Neural progenitor cell (in vitro differentiated cells): Measurements from ENCODE around the gene KIRREL3. TPM values are rescaled to one million over a fixed set of nuclear protein-coding genes. Genes with fewer than 3 reads are reported as not detected.

Experiments used
- DNase-seq: peaks from one replicate; pipeline ENCODE4 v3.0.0-alpha.2; 2016; ENCODE audit warnings: low spot score
- H2AFZ ChIP-seq: fragments of 200-600 bp; sonication (generic); replicated peaks from 2 replicates; pipeline ENCODE4 v1.6.1; 2016; ENCODE audit warnings: antibody characterized with exemption
- H3F3A ChIP-seq: fragments of 200-600 bp; sonication (generic); 2 replicates; pipeline ENCODE4 v1.6.1; 2016; ENCODE audit warnings: antibody characterized with exemption, low read depth
- H3K27ac ChIP-seq: fragments of 200-600 bp; sonication (generic); 2 replicates; pipeline ENCODE4 v1.5.1; 2016; ENCODE audit warnings: mild to moderate bottlenecking
- H3K27me3 ChIP-seq: fragments of 200-600 bp; sonication (generic); 2 replicates; pipeline ENCODE4 v1.6.1; 2016; ENCODE audit warnings: mild to moderate bottlenecking, moderate library complexity
- H3K36me3 ChIP-seq: fragments of 200-600 bp; sonication (generic); 2 replicates; pipeline ENCODE4 v1.5.1; 2016
- H3K4me1 ChIP-seq: fragments of 200-600 bp; sonication (generic); 2 replicates; pipeline ENCODE4 v1.6.1; 2016; ENCODE audit warnings: mixed run types
- H3K4me2 ChIP-seq: fragments of 200-600 bp; sonication (generic); 2 replicates; pipeline ENCODE4 v1.6.1; 2016
- H3K4me3 ChIP-seq: fragments of 200-600 bp; sonication (generic); 2 replicates; pipeline ENCODE4 v1.5.1; 2016
- H3K79me2 ChIP-seq: fragments of 200-600 bp; sonication (generic); 2 replicates; pipeline ENCODE4 v1.6.1; 2016; ENCODE audit warnings: low read depth
- H3K9ac ChIP-seq: fragments of 200-600 bp; sonication (generic); 2 replicates; pipeline ENCODE4 v1.6.1; 2016
- H3K9me3 ChIP-seq: fragments of 200-600 bp; sonication (generic); 2 replicates; pipeline ENCODE4 v1.5.1; 2016; ENCODE audit warnings: low read depth
- H4K20me1 ChIP-seq: fragments of 200-600 bp; sonication (generic); 2 replicates; pipeline ENCODE4 v1.6.1; 2016; ENCODE audit warnings: low read depth
- H3K27ac Mint-ChIP-seq: 3 replicates; pipeline ENCODE4 v1.8.0; 2021; ENCODE audit warnings: mixed read lengths
- H3K27me3 Mint-ChIP-seq: 2 replicates; pipeline ENCODE4 v1.8.0; 2022; ENCODE audit warnings: low read depth, mild to moderate bottlenecking, inconsistent platforms, moderate library complexity, mixed read lengths; ENCODE audit not compliant: insufficient read depth
- H3K36me3 Mint-ChIP-seq: 3 replicates; pipeline ENCODE4 v1.8.0; 2021; ENCODE audit warnings: mixed read lengths
- H3K4me1 Mint-ChIP-seq: 3 replicates; pipeline ENCODE4 v1.8.0; 2021; ENCODE audit warnings: mixed read lengths
- H3K4me3 Mint-ChIP-seq: 3 replicates; pipeline ENCODE4 v1.8.0; 2021; ENCODE audit warnings: mild to moderate bottlenecking, moderate library complexity, mixed read lengths
- H3K9me3 Mint-ChIP-seq: 3 replicates; pipeline ENCODE4 v1.8.0; 2020; ENCODE audit warnings: mixed read lengths
- CTCF ChIP-seq: fragments of 200-600 bp; sonication (generic); IDR thresholded peaks from 2 replicates; pipeline ENCODE4 v1.5.1; 2017; ENCODE audit warnings: antibody characterized with exemption, mild to moderate bottlenecking
- EZH2 ChIP-seq: fragments of 200-600 bp; sonication (generic); IDR thresholded peaks from 2 replicates; pipeline ENCODE4 v1.6.1; 2017; ENCODE audit warnings: antibody characterized with exemption, mild to moderate bottlenecking, moderate library complexity
- EZH2phosphoT487 ChIP-seq: fragments of 200-600 bp; sonication (generic); IDR thresholded peaks from 2 replicates; pipeline ENCODE4 v1.6.1; 2017; ENCODE audit warnings: antibody characterized with exemption
- total RNA-seq: library from RNA; depleted of rRNA; stranded (reverse); fragments of >200 nt; gene quantifications from 2 replicates; pipeline ENCODE4 v1.2.3, GENCODE V29; 2015; ENCODE audit warnings: low replicate concordance

The KIRREL3 gene
- total RNA-seq, 1 donor from 2014 or later = 1.1 TPM

GRCh38 chr11:126886636-126887035 is 113.9 kb downstream of the KIRREL3 start:
- Mint-ChIP-seq H3K27me3 (peaks cover 2% of the 10 kb centered on the region), H3K4me1 (peaks cover 41% of the 10 kb centered on the region), H3K27ac (no peak overlapping the region), H3K9me3 (peaks cover 2% of the 10 kb centered on the region), H3K4me3 (no peak overlapping the region), H3K36me3 (no peaks in the 10 kb centered on the region)
- H3K27me3 ChIP-seq = no peaks in the 10 kb centered on the region
- no peak overlapping the region for H2AFZ ChIP-seq
- no peak overlapping the region for H3K27ac ChIP-seq
- H4K20me1 ChIP-seq = no peaks in the 10 kb centered on the region
- no peak for DNase-seq
- H3K4me2 ChIP-seq = no peak overlapping the region
- H3F3A ChIP-seq = peaks cover 14% of the 10 kb centered on the region
- TF ChIP-seq CTCF = no peak
- no peak for TF ChIP-seq EZH2
- TF ChIP-seq EZH2phosphoT487 = no peak
- H3K36me3 ChIP-seq = no peaks in the 10 kb centered on the region
- H3K4me1 ChIP-seq = peaks cover 26% of the 10 kb centered on the region
- no peaks in the 10 kb centered on the region for H3K9me3 ChIP-seq
- no peak overlapping the region for H3K4me3 ChIP-seq
- no peaks in the 10 kb centered on the region for H3K79me2 ChIP-seq
- H3K9ac ChIP-seq = no peak overlapping the region

GRCh38 chr11:126886085-126886484 is 114.5 kb downstream of the KIRREL3 start:
- Histone ChIP-seq H3K9me3 (no peaks in the 10 kb centered on the region), H3K4me2 (no peak overlapping the region), H3K4me3 (no peak overlapping the region), H3K27ac (no peak overlapping the region), H3F3A (peaks cover 8% of the 10 kb centered on the region), H3K36me3 (no peaks in the 10 kb centered on the region), H3K79me2 (no peaks in the 10 kb centered on the region), H2AFZ (no peak overlapping the region), H3K4me1 (peaks cover 20% of the 10 kb centered on the region), H3K9ac (no peak overlapping the region), H3K27me3 (no peaks in the 10 kb centered on the region), H4K20me1 (no peaks in the 10 kb centered on the region)
- no peak for DNase-seq
- Mint-ChIP-seq H3K9me3 (peaks cover 2% of the 10 kb centered on the region), H3K27ac (peak overlapping the region; percentile 0), H3K4me1 (peaks cover 41% of the 10 kb centered on the region), H3K27me3 (peaks cover 2% of the 10 kb centered on the region), H3K4me3 (no peak overlapping the region), H3K36me3 (no peaks in the 10 kb centered on the region)
- no peak for TF ChIP-seq EZH2
- TF ChIP-seq CTCF = no peak
- no peak for TF ChIP-seq EZH2phosphoT487

GRCh38 chr11:126884594-126884993 is 116.0 kb downstream of the KIRREL3 start:
- Histone ChIP-seq H3K36me3 (no peaks in the 10 kb centered on the region), H2AFZ (no peak overlapping the region), H3K4me2 (no peak overlapping the region), H3K4me3 (no peak overlapping the region), H3K27me3 (no peaks in the 10 kb centered on the region), H4K20me1 (no peaks in the 10 kb centered on the region), H3K4me1 (peaks cover 9% of the 10 kb centered on the region), H3K27ac (no peak overlapping the region), H3F3A (no peaks in the 10 kb centered on the region), H3K9ac (no peak overlapping the region), H3K9me3 (no peaks in the 10 kb centered on the region), H3K79me2 (no peaks in the 10 kb centered on the region)
- peaks cover 41% of the 10 kb centered on the region for H3K4me1 Mint-ChIP-seq
- TF ChIP-seq EZH2phosphoT487 (no peak), CTCF (no peak), EZH2 (no peak)
- DNase-seq = no peak
- no peaks in the 10 kb centered on the region for H3K36me3 Mint-ChIP-seq
- H3K27ac Mint-ChIP-seq = peak overlapping the region; percentile 9
- H3K27me3 Mint-ChIP-seq = peaks cover 2% of the 10 kb centered on the region
- H3K9me3 Mint-ChIP-seq = peaks cover 2% of the 10 kb centered on the region
- no peak overlapping the region for H3K4me3 Mint-ChIP-seq
